HG03378 (cell line): Measurements from ENCODE around the gene SRP9.
"Not testable (repeated sequence)": the region's sequence is repeated elsewhere in the genome, so short reads cannot be mapped to it uniquely, and the experiment has no call there.

Source experiments
- ATAC-seq: cut with Tn5 transposase; IDR thresholded peaks from one replicate; pipeline ENCODE4 v1.9.1; 2021; ENCODE audit warnings: mild to moderate bottlenecking, moderate library complexity; ENCODE audit not compliant: unreplicated experiment

Gene SRP9

DNA sequence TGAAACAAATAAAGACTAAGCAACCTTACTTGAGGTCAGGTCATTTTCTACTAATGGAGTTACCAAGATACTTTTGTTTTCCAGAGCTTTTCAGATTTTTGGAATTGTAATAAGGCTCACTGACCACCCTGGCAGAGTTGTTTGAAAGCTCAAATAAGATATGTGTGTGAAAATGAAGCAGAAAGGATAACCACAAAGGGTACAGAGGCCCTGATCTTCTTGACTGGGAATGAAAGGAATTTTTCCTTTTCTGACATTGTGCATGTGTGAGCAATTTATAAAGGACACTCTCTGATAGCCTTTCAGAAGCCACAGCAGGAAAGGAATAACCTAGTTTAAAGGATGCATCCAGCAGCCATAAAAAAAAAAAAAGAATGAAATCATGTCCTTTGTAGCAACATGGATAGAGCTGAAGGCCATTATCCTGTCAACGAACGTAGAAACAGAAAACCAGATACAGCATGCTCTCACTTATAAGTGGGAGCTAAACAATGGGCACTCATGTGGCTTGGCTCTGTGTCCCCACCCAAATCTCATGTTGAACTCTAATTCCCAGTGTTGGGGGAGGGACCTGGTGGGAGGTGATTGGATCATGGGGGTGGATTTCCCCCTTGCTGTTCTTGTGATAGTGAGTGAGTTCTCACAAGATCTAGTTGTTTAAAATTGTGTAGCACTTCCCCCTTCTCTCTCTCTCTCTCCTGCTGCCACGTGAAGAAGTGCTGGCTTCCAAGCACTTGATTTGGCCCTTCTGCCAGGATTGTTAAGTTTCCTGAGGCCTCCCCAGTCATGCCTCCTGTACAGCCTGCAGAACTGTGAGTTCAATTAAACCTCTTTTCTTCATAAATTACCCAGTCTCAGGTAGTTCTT, 3.1 kb upstream of the SRP9 start:
- ATAC-seq: no peak

- ATAC-seq: no peak
Measured at GRCh38 chr1:225776294-225776693, 1.3 kb upstream of the SRP9 start.

- peak; percentile 1 for ATAC-seq
Measured at GRCh38 chr1:225777058-225777582, 506 bp upstream of the SRP9 start.

DNA sequence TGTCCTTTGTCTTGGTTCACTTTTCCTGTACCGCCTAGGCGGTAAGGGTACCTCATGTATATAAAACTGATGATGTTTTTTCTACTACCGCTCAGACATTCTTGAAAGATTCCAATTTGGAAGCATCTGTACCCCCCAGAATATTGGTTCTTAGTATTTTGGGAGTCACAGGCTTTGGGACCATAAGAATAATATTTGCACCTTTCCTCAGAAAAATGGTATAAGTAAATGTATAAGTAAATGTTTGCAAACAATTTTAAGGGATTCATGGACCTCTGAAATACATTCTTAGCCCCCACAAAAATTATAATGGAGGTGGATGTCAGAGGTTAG, 677 bp downstream of the SRP9 start:
- ATAC-seq: no peak

- not testable (repeated sequence) for ATAC-seq
Measured at GRCh38 chr1:225779165-225779564, 1.5 kb downstream of the SRP9 start.

DNA sequence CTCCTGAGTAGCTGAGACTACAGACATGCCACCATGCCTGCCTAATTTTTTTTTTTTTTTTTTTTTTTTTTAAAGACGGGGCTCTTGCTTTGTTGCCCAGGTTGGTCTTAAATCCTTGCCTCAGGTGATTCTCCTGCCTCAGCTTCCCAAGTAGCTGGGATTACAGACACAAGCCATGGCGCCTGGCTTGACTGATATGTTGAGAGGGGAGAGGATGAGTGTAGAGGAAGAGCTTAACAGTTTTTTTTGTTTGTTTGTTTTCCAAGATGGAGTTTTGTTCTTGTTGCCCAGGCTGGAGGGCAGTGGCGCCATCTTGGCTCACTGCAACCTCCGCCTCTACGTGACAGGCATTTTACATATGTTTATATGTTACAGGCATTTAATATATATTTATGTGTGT, 2.5 kb downstream of the SRP9 start:
- no peak for ATAC-seq

DNA sequence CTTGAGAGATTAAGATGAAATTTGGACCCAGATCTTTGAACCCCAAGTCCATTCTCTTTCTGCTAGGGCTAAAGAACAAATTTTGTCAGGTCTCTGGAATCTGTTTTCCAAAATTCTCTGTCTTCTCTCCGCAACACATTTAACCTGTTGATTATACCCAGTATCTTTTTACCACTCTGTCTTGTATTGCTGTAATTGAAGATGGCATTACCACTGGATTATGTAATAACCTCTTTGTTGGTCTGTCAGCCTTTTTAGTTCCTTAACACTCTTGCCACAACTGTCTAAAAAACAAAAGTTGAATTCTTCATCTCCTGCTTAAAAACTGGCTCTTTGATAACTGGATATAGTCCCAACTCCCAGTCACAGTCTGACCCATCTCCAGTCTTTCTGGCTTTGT, 3.0 kb downstream of the SRP9 start:
- ATAC-seq: no peak

DNA sequence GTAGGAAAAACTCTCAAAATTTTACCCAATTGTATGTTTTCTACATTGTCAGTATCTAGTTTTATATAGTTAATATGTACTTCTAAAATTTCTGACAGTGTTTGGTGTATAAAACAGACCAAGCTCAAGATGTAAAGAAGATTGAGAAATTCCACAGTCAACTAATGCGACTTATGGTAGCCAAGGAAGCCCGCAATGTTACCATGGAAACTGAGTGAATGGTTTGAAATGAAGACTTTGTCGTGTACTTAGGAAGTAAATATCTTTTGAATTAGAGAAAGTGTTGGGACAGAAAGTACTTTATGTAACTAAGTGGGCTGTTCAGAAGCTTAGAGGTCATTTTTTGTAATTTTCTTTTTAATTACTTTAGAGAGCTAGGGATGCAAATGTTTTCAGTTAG, 11.5 kb downstream of the SRP9 start:
- ATAC-seq: not testable (repeated sequence)

GRCh38 chr1:225794954-225795353, 17.3 kb downstream of the SRP9 start:
- ATAC-seq: no peak

- not testable (repeated sequence) for ATAC-seq
Measured at GRCh38 chr1:225796097-225796496, 18.5 kb downstream of the SRP9 start.

- ATAC-seq: not testable (repeated sequence)
Measured at GRCh38 chr1:225801146-225801545, 23.5 kb downstream of the SRP9 start.

DNA sequence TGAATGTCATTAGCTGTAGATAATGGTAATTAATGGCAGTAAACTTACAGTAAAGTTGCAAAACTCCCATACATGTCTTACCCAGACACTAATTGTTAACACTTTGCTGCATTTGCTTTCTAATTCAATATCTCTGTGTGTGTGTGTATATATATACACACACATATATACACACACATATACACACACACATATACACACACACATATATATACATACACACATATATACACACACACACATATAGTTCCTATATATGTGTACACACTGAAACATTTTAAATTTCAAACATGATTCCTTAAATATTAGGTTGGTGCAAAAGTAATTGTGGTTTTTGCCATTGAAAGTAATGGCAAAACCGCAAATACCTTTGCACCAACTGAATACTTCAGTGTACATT, 28.6 kb downstream of the SRP9 start:
- ATAC-seq: no peak

DNA sequence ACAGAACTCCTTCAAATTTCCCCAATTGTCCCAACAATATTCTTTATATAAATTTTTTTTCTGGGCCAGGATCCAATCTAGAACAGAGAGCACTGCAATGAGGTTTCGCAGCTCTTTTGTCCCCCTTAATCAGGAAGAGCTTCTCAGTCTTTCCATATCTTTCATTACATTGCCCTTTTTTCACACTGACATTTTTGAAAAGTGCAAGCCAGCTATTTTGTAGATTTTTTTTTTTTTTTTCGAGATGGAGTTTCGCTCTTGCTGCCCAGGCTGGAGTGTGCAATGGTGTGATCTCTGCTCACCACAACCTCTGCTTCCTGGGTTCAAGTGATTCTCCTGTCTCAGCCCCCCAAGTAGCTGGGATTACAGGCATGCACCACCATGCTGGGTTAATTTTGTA, 29.1 kb downstream of the SRP9 start:
- not testable (repeated sequence) for ATAC-seq

DNA sequence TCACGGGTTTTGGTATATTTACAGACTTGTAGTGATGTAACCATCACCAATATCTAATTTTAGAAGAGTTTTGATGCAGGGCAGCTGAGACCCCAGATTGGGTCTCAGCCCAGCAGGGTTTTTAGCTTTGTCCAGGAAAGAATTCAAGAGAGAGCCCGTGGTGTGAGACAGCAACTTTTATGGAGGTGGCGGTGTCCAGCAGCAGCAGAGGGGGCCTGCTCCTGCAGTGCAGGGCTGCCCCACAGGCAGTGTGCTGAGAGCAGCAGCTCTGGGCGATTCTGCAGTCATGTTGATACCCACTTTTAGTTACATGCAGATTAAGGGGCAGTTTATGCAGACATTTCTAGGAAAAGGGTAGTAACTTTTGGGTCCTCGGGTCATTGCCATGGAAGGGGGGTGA, 30.5 kb downstream of the SRP9 start:
- ATAC-seq: no peak

DNA sequence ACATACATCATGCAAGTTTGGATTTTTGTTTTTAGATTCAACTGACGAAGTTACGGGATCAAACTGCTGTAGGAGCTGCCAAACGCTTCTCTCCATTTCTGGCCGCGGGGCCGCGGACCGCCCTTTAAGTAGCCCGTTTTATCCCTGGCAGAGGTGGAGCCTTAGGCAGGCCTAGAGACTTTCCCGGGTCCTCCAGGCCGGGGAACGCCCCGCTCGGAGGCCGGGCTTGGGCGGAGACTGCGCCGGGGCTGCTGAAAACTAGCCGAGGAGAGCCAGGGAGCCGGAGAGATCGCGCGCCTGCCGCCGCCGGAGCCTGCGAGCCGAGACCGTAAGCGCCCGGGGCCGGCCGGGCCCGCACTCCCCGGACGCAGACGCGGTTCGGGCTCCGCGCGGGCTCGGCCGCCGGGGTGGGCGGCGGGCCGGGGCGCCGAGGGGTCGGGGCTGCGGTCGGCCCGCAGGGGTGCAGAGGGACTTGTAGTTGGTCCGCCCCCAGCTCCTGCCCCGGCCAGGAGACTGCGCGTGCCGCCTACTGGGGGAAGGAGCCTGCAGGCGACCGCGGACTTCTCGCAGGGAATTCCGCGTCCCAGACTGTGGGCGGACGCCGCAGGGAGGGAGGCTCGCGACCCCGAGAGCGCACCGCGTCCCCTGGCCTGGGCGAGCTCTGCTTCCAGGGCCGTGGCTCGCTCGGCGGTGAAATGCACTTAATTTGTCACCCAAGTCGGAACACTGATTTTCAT, 32.4 kb downstream of the SRP9 start, which contains the start of gene EPHX1:
EPHX1 (plus strand) TSS at position 283 of the 737 bp plus-strand sequence. CDS start 18,606 bp downstream, outside the sequence.
- ATAC-seq: peak; percentile 95

DNA sequence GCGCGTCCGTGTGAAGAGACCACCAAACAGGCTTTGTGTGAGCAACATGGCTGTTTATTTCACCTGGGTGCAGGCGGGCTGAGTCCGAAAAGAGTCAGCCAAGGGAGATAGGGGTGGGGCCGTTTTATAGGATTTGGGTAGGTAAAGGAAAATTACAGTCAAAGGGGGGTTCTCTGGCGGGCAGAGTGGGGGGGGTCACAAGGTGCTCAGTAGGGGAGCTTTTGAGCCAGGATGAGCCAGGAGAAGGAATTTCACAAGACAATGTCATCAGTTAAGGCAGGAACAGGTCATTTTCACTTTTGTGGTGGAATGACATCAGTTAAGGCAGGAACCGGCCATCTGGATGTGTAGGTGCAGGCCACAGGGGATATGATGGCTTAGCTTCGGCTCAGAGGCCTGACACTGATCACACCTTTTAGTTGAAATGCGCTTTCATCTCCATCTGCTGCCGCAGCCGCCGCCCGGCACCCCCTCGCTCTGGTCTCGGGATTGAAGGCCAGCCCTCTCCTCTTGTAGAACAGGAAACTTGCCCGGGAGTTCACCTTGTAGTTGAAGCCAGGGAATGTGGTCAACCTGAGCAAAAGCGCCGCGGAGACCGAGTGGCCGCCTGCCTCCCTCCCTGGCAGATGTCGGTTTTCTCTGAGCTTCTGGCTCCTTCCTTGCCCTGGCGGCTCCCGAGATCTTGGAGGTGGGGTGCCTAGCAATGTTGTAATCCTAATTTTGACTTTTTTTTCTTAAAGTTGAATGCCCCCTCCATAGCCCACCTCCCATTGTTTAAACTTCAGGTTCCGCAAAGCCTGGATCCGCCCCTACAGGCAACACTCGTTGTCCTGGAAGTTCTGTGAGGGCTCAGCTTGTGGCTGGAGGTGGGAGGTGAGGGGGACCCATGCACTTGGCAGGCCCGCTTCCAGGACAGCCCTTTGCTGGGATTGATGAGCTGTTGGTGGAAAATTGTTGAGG, 33.2 kb downstream of the SRP9 start:
- ATAC-seq: not testable (repeated sequence)

DNA sequence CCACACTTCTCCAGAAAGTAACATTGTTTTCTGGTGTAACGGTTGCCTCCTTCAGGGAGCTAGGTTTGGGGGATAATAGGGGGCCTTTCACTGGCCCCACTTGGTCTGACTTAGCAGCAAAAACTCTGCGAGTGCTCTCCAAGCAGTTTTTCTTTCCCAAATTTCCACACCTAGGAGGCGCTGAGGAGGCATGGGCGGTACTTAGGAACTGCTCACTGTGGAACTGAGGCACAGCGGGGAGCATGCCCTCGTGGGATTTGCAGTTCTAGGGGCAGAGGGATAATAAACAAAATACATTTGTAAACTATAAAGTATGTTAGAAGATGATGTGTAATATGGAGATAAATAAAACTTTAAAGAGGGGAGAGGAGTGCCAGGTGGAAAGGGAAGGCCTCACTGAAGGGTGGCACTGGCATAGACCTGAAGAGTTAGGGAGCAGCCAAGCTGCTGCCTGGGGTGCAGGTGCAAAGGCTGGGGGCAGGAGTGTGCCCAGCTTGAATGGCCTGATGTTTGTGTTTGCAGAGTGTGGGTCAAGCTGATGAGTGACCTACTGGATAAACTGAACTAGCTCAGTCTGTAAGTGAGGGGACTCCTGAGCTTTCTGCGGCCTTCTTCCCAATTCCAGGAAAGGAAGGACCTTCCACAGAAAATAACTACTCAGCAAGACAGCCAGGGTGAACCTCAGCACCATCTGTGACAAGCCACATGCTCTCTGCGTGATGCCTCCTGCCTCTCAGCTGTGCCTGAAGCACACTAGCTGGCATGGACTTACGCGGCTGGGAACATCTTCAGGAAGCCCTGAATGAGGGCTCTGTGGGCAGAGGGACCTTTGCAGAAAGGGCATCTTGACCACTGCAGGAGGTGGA, 34.2 kb downstream of the SRP9 start:
- no peak for ATAC-seq

GRCh38 chr1:225812488-225813213, 35.0 kb downstream of the SRP9 start:
- ATAC-seq: no peak
